ENCODE data around the gene VWC2.

Gene VWC2

DNA sequence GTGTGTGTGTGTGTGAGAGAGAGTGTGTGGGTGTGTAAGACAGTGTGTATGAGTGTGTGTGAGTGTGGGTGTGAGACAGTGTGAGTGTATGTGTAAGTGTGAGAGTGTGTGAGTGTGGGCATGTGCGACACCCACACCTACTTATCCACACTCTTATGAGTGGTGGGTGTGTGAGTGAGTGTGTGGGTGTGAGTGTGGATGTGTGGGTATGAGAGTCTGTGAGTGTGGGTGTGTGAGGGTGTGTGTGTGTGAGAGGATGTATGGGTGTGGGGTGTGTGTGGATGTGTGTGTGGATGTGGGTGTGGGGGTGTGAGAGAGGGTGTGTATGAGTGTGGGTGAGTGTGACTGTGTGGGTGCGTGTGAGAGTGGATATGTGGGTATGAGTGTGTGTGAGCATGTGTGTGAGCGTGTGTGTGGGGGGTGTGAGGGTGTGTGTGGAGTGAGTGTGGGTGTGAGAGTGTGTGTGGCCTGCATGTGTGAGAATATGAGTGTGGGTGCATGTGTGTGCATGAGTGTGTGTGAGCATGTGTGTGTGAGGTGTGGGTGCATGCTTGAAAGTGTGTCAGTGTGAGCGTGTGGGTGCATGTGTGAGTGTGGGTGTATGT, 15.1 kb downstream of the VWC2 start:
- in situ Hi-C loops (cut with HindIII; ENCODE audit: low sequenced_read_pairs): no loop called here
- H3K4me3 ChIP-seq (ENCODE audit: low read depth, low read length): no peak overlapping the region
- TF ChIP-seq, protein P1, sequence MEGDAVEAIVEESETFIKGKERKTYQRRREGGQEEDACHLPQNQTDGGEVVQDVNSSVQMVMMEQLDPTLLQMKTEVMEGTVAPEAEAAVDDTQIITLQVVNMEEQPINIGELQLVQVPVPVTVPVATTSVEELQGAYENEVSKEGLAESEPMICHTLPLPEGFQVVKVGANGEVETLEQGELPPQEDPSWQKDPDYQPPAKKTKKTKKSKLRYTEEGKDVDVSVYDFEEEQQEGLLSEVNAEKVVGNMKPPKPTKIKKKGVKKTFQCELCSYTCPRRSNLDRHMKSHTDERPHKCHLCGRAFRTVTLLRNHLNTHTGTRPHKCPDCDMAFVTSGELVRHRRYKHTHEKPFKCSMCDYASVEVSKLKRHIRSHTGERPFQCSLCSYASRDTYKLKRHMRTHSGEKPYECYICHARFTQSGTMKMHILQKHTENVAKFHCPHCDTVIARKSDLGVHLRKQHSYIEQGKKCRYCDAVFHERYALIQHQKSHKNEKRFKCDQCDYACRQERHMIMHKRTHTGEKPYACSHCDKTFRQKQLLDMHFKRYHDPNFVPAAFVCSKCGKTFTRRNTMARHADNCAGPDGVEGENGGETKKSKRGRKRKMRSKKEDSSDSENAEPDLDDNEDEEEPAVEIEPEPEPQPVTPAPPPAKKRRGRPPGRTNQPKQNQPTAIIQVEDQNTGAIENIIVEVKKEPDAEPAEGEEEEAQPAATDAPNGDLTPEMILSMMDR (IDR thresholded peaks at IDR 0.05; ENCODE audit: low read depth, low read length, missing control alignments): no peak
- no peak for DNase-seq (ENCODE audit: low read depth)

DNA sequence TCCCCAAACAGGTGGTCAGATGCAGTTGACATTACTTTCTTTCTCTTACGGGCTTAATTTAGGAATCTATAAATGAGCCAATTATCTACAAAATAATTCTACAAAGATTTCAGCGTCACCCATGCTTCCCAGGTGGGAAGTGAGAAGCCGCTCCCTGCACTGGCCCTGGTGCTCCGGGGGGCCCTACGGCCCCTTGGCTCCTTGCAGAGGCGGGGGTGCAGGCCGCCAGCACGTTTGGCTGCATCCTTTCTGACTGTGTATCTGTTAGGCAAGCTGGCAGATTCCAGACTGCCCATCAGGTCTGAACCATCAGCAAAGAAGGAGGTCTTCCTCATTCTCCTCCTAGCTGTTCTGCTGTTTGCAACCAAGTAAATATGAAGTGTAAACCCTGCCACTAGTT, 16.3 kb downstream of the VWC2 start:
- TF ChIP-seq, protein P1 (IDR thresholded peaks at IDR 0.05; ENCODE audit: low read depth, low read length, missing control alignments): no peak
- no peak for DNase-seq (ENCODE audit: low read depth)
- H3K4me3 ChIP-seq (ENCODE audit: low read depth, low read length): no peak overlapping the region
- in situ Hi-C loops (cut with HindIII; ENCODE audit: low sequenced_read_pairs): no loop called here

DNA sequence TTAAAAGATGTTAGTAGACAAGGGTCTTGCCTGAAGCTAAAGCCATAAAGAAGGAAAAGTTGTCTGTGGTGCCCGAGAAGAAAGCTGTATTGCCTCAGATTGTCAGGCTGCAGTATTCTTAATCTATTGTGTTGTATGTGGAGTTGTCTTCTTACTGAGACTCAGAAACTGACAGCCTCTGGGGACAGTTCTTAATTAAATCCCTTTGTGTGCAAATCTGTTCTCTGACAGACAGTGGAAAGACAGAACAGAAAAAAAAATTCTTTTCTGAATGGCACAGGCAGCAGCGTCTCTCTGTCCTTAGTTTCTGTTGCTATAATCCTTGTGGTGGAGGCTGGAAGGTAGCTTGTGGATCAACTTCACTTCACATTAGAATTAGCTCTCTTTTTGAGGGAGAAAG, 16.8 kb downstream of the VWC2 start:
- no peak overlapping the region for H3K4me3 ChIP-seq (ENCODE audit: low read depth, low read length)
- no peak for DNase-seq (ENCODE audit: low read depth)
- in situ Hi-C loops (cut with HindIII; ENCODE audit: low sequenced_read_pairs): no loop called here
- TF ChIP-seq, protein P1 (IDR thresholded peaks at IDR 0.05; ENCODE audit: low read depth, low read length, missing control alignments): no peak

DNA sequence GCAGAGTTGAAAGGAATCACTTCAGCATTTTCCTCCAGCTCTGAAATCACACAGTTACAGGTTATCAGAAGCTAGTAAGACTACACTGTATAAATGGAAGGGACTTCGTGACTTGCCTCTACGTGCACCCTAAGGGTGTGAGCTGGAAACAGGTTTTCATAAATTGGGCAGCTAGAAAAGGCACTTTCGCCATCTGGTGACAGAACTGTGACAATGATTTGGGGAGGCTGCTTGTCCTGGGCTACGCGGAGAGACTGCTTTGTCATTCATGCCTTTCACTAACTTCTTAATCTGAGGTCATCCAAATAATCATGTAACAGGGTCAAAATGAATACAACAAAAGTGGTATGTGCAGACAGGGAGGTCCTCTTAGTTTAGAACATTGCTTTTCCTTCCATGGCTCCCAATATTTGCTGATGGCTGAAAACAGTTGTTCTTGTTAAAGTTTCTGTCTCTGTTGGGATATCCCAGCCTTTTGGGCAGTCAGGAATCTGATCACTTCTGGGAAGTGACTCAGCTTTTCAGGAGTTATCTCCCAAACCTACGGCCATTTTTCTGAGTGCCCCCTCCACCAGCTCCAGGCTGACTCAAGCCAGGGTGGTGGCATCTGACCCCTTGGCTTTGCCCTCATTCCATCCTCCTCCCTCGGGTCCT, 17.8 kb downstream of the VWC2 start:
- H3K4me3 ChIP-seq (ENCODE audit: low read depth, low read length): no peak overlapping the region
- in situ Hi-C loops (cut with HindIII; ENCODE audit: low sequenced_read_pairs): no loop called here
- TF ChIP-seq, protein P1 (IDR thresholded peaks at IDR 0.05; ENCODE audit: low read depth, low read length, missing control alignments): no peak
- DNase-seq (ENCODE audit: low read depth): no peak

DNA sequence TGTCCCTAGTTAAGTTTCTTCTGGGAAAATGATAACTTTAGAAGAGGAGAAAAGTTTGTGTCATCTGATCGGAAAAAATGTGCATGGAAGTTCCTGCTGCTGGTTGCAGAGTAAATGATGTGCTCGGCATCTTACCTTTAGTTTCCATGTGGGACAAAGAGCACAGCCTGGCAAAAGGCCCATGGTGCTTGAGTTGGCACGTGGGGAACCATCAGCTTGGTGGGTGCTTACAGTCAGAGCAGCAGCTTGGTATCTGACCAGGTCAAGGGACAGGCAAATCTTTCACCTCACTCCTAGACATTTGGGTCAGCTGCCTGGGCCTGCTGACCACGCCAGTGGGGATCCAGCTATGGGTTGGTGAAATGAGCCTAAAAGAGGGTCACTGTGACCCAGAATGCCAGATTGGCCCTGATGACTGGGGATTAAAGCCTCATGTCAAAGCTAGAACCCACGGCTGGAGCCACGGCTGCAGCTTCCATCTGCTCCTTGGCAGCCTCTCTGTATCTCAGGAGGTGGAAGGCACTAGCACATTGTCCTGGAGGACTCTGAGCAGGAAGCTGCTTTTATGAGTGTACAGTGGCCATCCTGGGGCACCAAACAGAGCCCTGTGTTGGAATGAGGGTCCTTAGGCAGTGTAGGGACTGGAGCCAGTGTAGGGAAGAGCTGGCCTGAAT, 24.7 kb downstream of the VWC2 start:
- no peak for DNase-seq (ENCODE audit: low read depth)
- in situ Hi-C loops (cut with HindIII; ENCODE audit: low sequenced_read_pairs): no loop called here
- TF ChIP-seq, protein P1 (IDR thresholded peaks at IDR 0.05; ENCODE audit: low read depth, low read length, missing control alignments): no peak

DNA sequence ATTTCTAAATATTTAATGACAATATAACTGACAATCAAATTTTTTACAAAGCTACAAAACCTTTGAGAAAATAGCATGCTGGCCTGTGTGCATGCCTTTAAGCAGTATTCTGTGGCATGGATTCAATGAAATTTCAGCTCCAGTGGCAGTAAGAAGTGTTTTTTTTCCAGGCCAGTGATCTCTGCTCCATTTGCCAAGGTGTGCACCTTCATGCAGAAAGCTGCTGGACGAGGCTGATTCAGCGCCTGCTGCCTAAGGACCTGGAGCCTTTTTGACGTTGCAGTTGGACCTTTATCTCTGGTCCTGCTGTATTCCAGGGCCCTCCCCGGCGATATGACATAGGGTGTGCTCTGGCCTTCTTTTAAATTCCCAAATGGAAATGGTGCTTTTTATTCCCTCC, 26.6 kb downstream of the VWC2 start:
- no peak overlapping the region for H3K4me3 ChIP-seq (ENCODE audit: low read depth, low read length)
- in situ Hi-C loops (cut with HindIII; ENCODE audit: low sequenced_read_pairs): no loop called here
- TF ChIP-seq, protein P1 (IDR thresholded peaks at IDR 0.05; ENCODE audit: low read depth, low read length, missing control alignments): no peak
- no peak for DNase-seq (ENCODE audit: low read depth)

More for the DNA sequence above, 24.7 kb downstream of the VWC2 start:
- H3K4me3 ChIP-seq (ENCODE audit: low read depth, low read length): no peak overlapping the region

All from astrocyte of the cerebellum (primary cell).